Measurements from ENCODE around the gene GPRASP3. TPM values are rescaled to one million over a fixed set of nuclear protein-coding genes. Genes with fewer than 3 reads are reported as not detected.
A peak's percentile ranks its signal among the peaks of the same experiment; 100 is the strongest.

The GPRASP3 gene
- total RNA-seq, 4 donors from 2014 or later, result 2.5 to 7.0 (median 3.0) TPM

DNA sequence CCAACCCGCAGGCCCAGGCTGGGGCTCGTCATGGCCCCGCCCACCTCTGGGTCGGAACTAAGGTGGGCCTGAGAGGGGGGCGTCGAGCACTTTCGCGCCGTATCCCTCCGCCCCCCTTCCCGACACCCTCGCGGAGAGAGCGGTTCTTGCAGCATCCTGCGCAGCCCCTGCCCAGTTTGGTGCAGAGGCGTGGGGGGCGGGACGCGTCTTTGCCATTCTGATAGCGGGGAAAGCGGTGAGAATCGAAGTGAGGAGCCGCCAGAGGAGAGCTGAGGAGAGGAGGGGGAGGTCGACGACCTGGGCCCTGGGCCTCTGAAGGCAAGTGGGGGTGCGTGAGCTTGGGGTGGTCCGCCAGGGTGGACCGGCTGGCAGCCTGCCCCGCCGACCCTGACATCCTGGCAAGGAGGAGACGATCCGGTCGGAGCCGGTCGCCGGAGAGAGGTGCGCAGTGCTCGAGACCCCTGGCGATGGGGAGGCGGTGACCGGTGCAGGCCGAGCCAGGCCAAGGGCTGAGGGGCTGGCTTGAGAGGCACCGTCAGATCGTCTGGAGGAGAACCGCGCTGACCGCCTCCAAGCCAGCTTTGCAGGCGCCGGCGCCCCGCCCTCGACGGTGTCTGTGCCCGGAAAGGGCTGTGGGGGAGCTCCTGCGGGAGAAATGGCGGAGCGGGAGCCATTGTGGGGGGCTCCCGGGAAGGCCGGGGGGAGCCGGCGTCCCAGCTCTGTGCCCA is 25.5 kb downstream of the GPRASP3 start:
- H3K27ac ChIP-seq, result peak overlapping the region in 1 of 4 donors; percentile 27
- WGBS, 2 donors, result 0 to 34% methylated on average over 9 to 52 of the region's 61 CpGs
- DNase-seq (ENCODE audit: low spot score in 2 of 2), result no peak
- H3K36me3 ChIP-seq, result no peaks in the 10 kb centered on the region
- no peaks in the 10 kb centered on the region for H3K9me3 ChIP-seq
- peaks cover 0 to 6% (median 0%) of the 10 kb centered on the region in 4 donors for H3K4me1 ChIP-seq
- no peak for TF ChIP-seq POLR2A (IDR thresholded peaks at IDR 0.05)
- H3K4me3 ChIP-seq, result peak overlapping the region; percentile 27 to 62 (median 44)
- H3K27me3 ChIP-seq, result no peaks in the 10 kb centered on the region

DNA sequence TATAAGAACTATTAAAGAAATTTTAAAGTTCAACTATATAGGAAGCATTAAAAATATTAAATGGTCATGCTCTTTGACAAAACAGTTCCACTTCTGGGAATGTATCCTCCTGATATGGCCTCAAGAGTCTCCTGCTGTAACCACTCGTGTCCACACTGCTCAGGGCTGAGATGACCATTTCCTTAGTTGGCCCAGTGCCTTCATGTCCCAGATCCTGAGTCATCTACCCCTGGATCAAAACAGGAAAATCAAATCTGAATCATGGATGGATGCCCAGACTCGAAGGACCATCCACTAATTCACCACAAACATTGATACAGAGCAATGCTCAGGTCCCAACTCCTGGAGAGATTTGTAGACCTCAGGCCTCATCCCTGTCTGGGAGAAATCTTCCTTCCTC is 44.7 kb downstream of the GPRASP3 start:
- H3K9me3 ChIP-seq, result no peaks in the 10 kb centered on the region
- H3K27ac ChIP-seq, result no peak overlapping the region
- DNase-seq (ENCODE audit: low spot score in 2 of 2), result peak in 1 of 2 donors; percentile 4
- H3K4me3 ChIP-seq, result no peak overlapping the region
- H3K4me1 ChIP-seq, result peaks cover 0 to 8% (median 0%) of the 10 kb centered on the region in 4 donors
- H3K27me3 ChIP-seq, result peaks cover 0 to 8% of the 10 kb centered on the region in 2 donors
- no peaks in the 10 kb centered on the region for H3K36me3 ChIP-seq
- WGBS, 2 donors, result 24 to 38% methylated on average over 2 of the region's 2 CpGs
- TF ChIP-seq, protein P1, sequence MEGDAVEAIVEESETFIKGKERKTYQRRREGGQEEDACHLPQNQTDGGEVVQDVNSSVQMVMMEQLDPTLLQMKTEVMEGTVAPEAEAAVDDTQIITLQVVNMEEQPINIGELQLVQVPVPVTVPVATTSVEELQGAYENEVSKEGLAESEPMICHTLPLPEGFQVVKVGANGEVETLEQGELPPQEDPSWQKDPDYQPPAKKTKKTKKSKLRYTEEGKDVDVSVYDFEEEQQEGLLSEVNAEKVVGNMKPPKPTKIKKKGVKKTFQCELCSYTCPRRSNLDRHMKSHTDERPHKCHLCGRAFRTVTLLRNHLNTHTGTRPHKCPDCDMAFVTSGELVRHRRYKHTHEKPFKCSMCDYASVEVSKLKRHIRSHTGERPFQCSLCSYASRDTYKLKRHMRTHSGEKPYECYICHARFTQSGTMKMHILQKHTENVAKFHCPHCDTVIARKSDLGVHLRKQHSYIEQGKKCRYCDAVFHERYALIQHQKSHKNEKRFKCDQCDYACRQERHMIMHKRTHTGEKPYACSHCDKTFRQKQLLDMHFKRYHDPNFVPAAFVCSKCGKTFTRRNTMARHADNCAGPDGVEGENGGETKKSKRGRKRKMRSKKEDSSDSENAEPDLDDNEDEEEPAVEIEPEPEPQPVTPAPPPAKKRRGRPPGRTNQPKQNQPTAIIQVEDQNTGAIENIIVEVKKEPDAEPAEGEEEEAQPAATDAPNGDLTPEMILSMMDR (IDR thresholded peaks at IDR 0.05), result no peak
- no peak for TF ChIP-seq POLR2A (IDR thresholded peaks at IDR 0.05)
- no peak for TF ChIP-seq EP300 (IDR thresholded peaks at IDR 0.05)

DNA sequence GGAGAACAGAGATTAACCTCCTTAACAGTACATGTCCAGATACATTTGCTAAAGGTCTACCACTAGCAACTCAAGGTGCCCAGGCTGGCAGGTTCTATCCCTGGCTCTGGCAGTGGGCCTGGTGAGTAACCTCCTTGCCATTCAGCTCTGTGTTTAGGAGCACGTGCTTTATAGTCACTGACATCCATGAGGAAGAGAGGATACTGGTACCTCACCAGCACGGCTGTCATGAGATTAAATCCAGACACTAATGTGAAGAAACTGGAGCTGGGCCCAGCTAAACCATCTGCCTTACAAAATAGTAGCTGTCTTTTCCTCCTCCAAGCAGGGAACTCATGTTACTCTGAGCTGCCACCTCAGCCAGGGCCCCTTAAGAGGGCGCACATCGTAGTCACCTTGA is 45.3 kb downstream of the GPRASP3 start:
- TF ChIP-seq POLR2A (IDR thresholded peaks at IDR 0.05), result no peak
- no peak for TF ChIP-seq EP300 (IDR thresholded peaks at IDR 0.05)
- TF ChIP-seq, protein P1 (IDR thresholded peaks at IDR 0.05), result no peak
- peaks cover 0 to 3% of the 10 kb centered on the region in 2 donors for H3K27me3 ChIP-seq
- H3K36me3 ChIP-seq, result no peaks in the 10 kb centered on the region
- H3K4me3 ChIP-seq, result no peak overlapping the region
- WGBS, 2 donors, result 70 to 93% methylated on average over 2 to 4 of the region's 4 CpGs
- peaks cover 0 to 10% (median 0%) of the 10 kb centered on the region in 4 donors for H3K4me1 ChIP-seq
- no peaks in the 10 kb centered on the region for H3K9me3 ChIP-seq
- peak overlapping the region in 1 of 4 donors; percentile 30 for H3K27ac ChIP-seq
- no peak for DNase-seq (ENCODE audit: low spot score in 2 of 2)

DNA sequence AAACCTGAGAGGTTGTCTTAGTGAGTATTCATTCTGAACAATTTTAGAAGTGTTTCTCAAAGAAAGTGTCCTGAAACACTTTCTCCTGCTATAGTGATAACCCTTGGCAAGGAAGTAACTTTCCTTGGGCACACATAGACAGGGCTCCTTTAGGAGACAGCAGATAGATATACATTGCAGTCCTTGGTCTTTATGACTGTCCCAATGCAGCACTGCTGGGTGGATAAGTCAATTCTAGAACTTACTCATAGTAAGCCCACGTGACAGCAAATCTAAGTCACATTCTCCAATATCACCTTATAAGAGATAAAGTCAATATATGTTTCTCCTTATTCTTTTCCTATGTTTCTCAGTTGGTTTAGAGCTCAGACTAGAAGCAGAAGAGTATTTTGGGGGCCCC is 46.7 kb downstream of the GPRASP3 start:
- 74 to 100% methylated on average over 1 of the region's 1 CpG for WGBS, 2 donors
- H3K36me3 ChIP-seq, result no peaks in the 10 kb centered on the region
- peaks cover 0 to 10% (median 0%) of the 10 kb centered on the region in 4 donors for H3K4me1 ChIP-seq
- H3K27ac ChIP-seq, result no peak overlapping the region
- H3K9me3 ChIP-seq, result no peaks in the 10 kb centered on the region
- no peak for TF ChIP-seq POLR2A (IDR thresholded peaks at IDR 0.05)
- TF ChIP-seq, protein P1 (IDR thresholded peaks at IDR 0.05), result no peak
- no peak for TF ChIP-seq EP300 (IDR thresholded peaks at IDR 0.05)
- peaks cover 0 to under 1% of the 10 kb centered on the region in 2 donors for H3K27me3 ChIP-seq
- no peak overlapping the region for H3K4me3 ChIP-seq
- DNase-seq (ENCODE audit: low spot score in 2 of 2), result no peak

DNA sequence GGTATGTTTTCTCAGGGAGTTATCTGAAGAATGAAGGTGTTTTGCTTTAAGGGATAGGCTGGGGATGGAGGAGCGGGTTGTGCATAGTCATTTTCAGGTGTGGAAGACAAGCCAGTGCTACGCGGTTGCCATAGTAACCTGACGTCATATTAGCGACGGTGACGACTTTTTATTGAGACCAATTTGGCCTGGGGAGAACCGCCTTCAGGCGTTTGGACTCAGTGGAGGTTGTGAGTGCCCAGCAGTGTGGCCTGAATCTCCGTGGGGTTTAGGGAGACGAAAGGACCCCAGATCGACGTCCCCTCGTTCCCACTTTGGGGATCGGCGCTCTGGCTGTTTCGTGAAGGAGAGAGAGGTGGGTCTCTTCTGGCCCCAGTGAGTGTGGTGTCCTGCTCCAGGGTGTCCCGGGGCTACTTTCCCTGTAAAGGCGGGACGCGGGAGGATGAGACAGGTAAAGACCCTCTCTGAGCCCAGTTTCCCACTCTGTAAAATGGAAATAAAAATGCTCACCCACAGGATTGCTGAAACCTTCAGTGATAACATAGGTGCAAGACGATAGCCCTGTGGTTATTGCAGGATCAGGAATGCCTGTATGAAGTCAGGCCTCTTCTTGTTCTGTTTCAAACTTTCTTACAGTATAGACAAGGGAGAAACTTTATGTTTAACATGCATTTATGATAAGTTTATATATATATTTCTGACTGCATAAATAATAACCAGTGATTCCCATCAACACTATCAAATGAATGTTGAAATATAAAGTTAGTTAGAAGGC is 48.6 kb downstream of the GPRASP3 start:
- Histone ChIP-seq H3K9me3 (no peaks in the 10 kb centered on the region), H3K27me3 (no peaks in the 10 kb centered on the region), H3K36me3 (no peaks in the 10 kb centered on the region), H3K4me3 (peak overlapping the region; percentile 29 to 54 (median 50)), H3K4me1 (peaks cover 0 to 10% (median 0%) of the 10 kb centered on the region in 4 donors), H3K27ac (peak overlapping the region in 2 of 4 donors; percentile 32 to 34)
- peak; percentile 51 to 83 for DNase-seq (ENCODE audit: low spot score in 2 of 2)
- TF ChIP-seq POLR2A (IDR thresholded peaks at IDR 0.05) (peak in 1 of 2 donors; percentile 22), EP300 (IDR thresholded peaks at IDR 0.05) (peak in 1 of 2 donors; percentile 51)
- TF ChIP-seq, protein P1 (IDR thresholded peaks at IDR 0.05), result no peak
- WGBS, 2 donors, result 4 to 26% methylated on average over 6 to 22 of the region's 22 CpGs

Small RNA genes within 50 kb of the gene (small RNA-seq; reads per million reads assigned to genes)
- not detected for gene RNU6-589P

Other genes with a start within 250 kb of the GPRASP3 start
- not detected for gene TCP11X2, start 248.9 kb upstream of the GPRASP3 start, total RNA-seq
- gene TMSB15A, start 204.0 kb upstream of the GPRASP3 start, total RNA-seq, result not detected
- gene ARMCX5, start 121.2 kb upstream of the GPRASP3 start, total RNA-seq, result 10 to 100 TPM in 2 of 4 donors, 1 to 10 TPM in 2; 3.6 to 21.2 (median 12.1) TPM
- 10 to 100 TPM; 10.5 to 21.2 (median 15.7) TPM for gene GPRASP1, start 69.3 kb upstream of the GPRASP3 start, total RNA-seq
- gene GPRASP2, start 8.3 kb upstream of the GPRASP3 start, total RNA-seq, result 1 to 10 TPM; 4.8 to 7.3 (median 6.5) TPM
- 1 to 10 TPM in 3 of 4 donors, not detected in 1; 1.4 to 3.3 (median 2.4) TPM for gene RAB40AL, start 216.5 kb downstream of the GPRASP3 start, total RNA-seq